Common myeloid progenitor, CD34-positive (primary cell): ENCODE data around the gene SIAH2.

Experiments
- CTCF ChIA-PET: fragments of 350-600 bp; sonication (Branson Sonifier 250); formaldehyde crosslinking; loops from one replicate; lab custom pipeline; 2021; ENCODE audit warnings: antibody characterized with exemption; lab: Charles Lee
- POLR2A ChIA-PET: fragments of 350-600 bp; sonication (Branson Sonifier 250); formaldehyde crosslinking; loops from one replicate; lab custom pipeline; 2021; ENCODE audit warnings: antibody characterized with exemption; lab: Charles Lee
- DNase-seq, 3 donors: peaks; one replicate each; pipeline versions ENCODE4 v3.0.0 to v3.0.0-alpha.2; 2013
- H3K27ac ChIP-seq, 2 experiments: 1 replicate in 1 of 2; 2 replicates in 1 of 2; pipeline ENCODE4 v1.7.0; 2013; ENCODE audit warnings: inconsistent platforms in 2 of 2, low read length in 2 of 2, mild to moderate bottlenecking in 2 of 2, low read depth in 1 of 2, moderate library complexity in 1 of 2; ENCODE audit not compliant: severe bottlenecking in 2 of 2, insufficient read depth in 1 of 2, poor library complexity in 1 of 2
- H3K27me3 ChIP-seq, 5 experiments: replicated peaks in 2 of 5; 1 replicate in 3 of 5; 2 replicates in 2 of 5; pipeline versions ENCODE4 v1.6.1 to v1.7.0; 2013; ENCODE audit warnings: low read length in 4 of 5, mild to moderate bottlenecking in 2 of 5, moderate library complexity in 2 of 5, inconsistent platforms in 1 of 5; ENCODE audit not compliant: insufficient read depth in 5 of 5, control insufficient read depth in 4 of 5
- H3K36me3 ChIP-seq, 4 experiments: 1 replicate in 2 of 4; 2 replicates in 2 of 4; pipeline versions ENCODE4 v1.6.1 to v1.7.0; 2013; ENCODE audit warnings: low read length in 3 of 4, control low read depth in 1 of 4, mild to moderate bottlenecking in 1 of 4; ENCODE audit not compliant: control insufficient read depth in 4 of 4, insufficient read depth in 4 of 4
- H3K4me1 ChIP-seq, 4 experiments: 1 replicate in 3 of 4; 2 replicates in 1 of 4; pipeline versions ENCODE4 v1.6.1 to v1.7.1; 2013; ENCODE audit warnings: low read length in 3 of 4, mild to moderate bottlenecking in 3 of 4, control low read depth in 1 of 4, inconsistent platforms in 1 of 4, moderate library complexity in 1 of 4; ENCODE audit not compliant: control insufficient read depth in 4 of 4, insufficient read depth in 4 of 4; ENCODE audit errors: control extremely low read depth in 1 of 4
- H3K4me3 ChIP-seq, 7 experiments: 1 replicate in 4 of 7; 2 replicates in 3 of 7; pipeline versions ENCODE4 v1.5.1 to v1.7.0; 2013; ENCODE audit warnings: mild to moderate bottlenecking in 7 of 7, low read length in 6 of 7, moderate library complexity in 6 of 7, inconsistent platforms in 2 of 7, low read depth in 2 of 7, control low read depth in 1 of 7; ENCODE audit not compliant: insufficient read depth in 4 of 7, control insufficient read depth in 1 of 7; ENCODE audit errors: extremely low read depth in 1 of 7
- H3K9me3 ChIP-seq, 5 experiments: 1 replicate in 4 of 5; 2 replicates in 1 of 5; pipeline versions ENCODE4 v1.6.1 to v1.7.1; 2013; ENCODE audit warnings: low read length in 4 of 5, mild to moderate bottlenecking in 2 of 5, inconsistent platforms in 1 of 5, low read depth in 1 of 5, moderate library complexity in 1 of 5; ENCODE audit not compliant: control insufficient read depth in 4 of 5, insufficient read depth in 2 of 5; ENCODE audit errors: control extremely low read depth in 1 of 5
- WGBS: methylation state at CpG from one replicate; pipeline ENCODE4 v1.1.5; 2013; ENCODE audit not compliant: insufficient coverage; 5-methylcytosine and 5-hydroxymethylcytosine counted together

The SIAH2 gene

DNA sequence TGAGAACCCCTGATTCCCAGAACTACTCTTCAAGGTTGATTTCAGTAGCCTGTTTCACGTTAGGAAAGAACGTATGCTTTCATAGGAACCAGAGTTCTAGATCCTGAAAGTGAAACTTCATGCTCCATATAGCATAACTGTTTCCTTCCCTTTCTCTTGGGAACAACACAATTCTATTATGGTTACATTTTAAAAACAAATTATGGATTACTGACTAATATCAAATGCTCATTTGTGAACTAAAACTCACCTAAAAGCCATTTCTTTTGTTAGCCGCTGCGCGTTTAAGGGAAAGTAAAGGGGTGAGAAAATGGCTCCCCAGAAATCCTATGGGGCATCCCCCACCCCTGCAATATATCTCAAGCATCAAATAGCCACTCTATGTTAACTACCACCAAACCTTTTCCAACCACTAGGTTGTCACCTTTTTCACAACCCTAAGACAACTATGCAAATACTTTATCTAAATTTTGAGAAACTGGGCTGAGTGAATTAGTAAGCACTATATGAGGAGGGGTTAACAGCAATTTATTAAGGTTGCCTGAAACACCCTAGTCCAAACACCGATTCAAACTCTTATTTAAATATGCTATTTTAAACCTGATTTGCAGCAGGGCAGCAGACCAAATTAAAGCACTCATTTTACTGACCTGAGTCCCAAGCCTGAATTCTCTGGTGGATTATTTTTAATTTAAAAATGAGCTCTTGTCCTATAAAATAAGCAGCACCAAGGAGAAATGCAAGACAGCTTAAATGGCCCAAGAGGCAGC, 2.4 kb downstream of the SIAH2 start:
- Histone ChIP-seq H3K4me1 (peaks cover 23 to 43% (median 32%) of the 10 kb centered on the region in 4 experiments), H3K9me3 (no peaks in the 10 kb centered on the region), H3K27me3 (no peaks in the 10 kb centered on the region), H3K4me3 (peak overlapping the region in 6 of 7 experiments; percentile 82 to 97 (median 93)), H3K36me3 (peaks cover 0 to 19% (median 7%) of the 10 kb centered on the region in 4 experiments), H3K27ac (peak overlapping the region; percentile 61 to 91)
- ChIA-PET POLR2A (interaction anchor here (0.6 to 1.3 kb wide), 2 partner anchors 31 to 155 kb away, joined by 4 read pairs; no protein-coding TSS in a partner anchor), CTCF (interaction anchor here (0.9 to 1.7 kb wide), 7 partner anchors 11 to 52 kb away, joined by 3 to 5 read pairs (median 4); no protein-coding TSS in a partner anchor)
- 50% methylated on average over 5 of the region's 6 CpGs for WGBS
- peak in 2 of 3 donors; percentile 55 to 59 for DNase-seq

DNA sequence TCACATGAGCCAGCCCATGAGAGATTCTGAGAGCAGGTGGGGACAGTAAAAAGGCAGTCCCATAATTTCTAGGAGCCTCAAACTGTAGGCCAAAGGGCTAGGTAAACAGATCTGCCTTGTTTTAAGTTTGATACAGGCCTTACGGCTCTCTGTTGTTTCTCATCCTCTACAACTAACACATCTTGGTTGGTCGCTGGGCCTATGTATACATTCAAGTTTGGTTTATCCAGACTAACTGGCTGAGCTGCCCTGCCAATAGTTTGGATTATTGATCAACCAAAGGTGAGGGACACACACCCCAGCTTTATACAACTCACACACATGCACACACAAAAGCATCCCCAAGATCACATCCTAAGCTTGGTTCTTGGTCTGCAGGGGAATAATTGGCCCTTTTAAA, 3.0 kb downstream of the SIAH2 start:
- Histone ChIP-seq H3K27ac (peak overlapping the region; percentile 61 to 91), H3K27me3 (no peaks in the 10 kb centered on the region), H3K9me3 (no peaks in the 10 kb centered on the region), H3K4me1 (peaks cover 23 to 41% (median 32%) of the 10 kb centered on the region in 4 experiments), H3K36me3 (peaks cover 0 to 19% (median 8%) of the 10 kb centered on the region in 4 experiments), H3K4me3 (peak overlapping the region in 6 of 7 experiments; percentile 82 to 97 (median 93))
- ChIA-PET CTCF (interaction anchor here (1.1 to 1.3 kb wide), 3 partner anchors 10 to 38 kb away, joined by 3 to 4 read pairs (median 3); no protein-coding TSS in a partner anchor), POLR2A (interaction anchor here (1.3 kb wide), 1 partner anchor 31 kb away, joined by 4 read pairs; no protein-coding TSS in a partner anchor)
- 80% methylated on average over 1 of the region's 2 CpGs for WGBS
- DNase-seq = no peak

DNA sequence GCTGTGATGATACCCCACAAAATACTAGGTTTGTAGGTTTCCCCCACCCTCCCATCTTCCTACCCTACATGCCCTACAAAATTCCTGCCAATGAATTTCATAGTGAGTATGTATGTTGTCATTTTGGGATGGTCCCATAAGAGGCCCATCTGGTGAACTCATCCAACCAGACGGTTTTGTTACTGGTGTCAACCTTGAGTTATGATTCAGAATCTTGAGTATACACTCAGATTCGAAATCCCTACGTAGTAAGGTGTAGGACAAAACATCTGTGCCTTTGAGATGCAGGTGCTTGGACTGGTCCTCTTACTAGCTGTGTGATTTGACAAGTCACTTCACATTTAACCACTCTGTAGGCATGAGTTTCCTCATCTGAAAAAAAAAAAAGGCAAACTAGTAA, 3.6 kb downstream of the SIAH2 start:
- peaks cover 0 to 19% (median 10%) of the 10 kb centered on the region in 4 experiments for H3K36me3 ChIP-seq
- CTCF ChIA-PET = interaction anchor here (1.1 to 1.3 kb wide), 3 partner anchors 10 to 37 kb away, joined by 3 to 4 read pairs (median 3); no protein-coding TSS in a partner anchor
- H3K27me3 ChIP-seq = no peaks in the 10 kb centered on the region
- no peak for DNase-seq
- POLR2A ChIA-PET = no interaction called here
- WGBS = 100% methylated on average over 1 of the region's 3 CpGs
- peak overlapping the region in 1 of 2 experiments; percentile 91 for H3K27ac ChIP-seq
- H3K4me1 ChIP-seq = peaks cover 18 to 35% (median 27%) of the 10 kb centered on the region in 4 experiments
- peak overlapping the region in 2 of 7 experiments; percentile 94 to 97 for H3K4me3 ChIP-seq
- H3K9me3 ChIP-seq = no peaks in the 10 kb centered on the region

DNA sequence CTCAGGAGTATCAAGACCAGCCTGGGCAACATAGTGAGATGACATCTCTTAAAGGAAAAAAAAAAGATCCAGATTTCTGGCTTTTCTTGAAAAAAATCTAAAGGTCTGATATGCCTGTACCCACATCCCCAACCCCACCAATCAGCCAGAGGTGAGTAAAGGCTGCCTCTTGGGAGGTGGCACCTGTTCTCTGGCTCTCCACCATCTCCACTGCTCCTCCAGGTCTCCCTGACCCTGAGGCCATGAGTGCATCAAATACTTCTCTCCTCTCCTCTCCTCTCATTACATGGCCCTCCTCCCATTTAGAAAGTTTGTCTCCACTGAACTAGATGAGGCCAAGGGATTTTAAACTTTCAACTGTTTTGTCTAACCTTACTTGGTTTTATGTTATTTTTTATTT, 5.2 kb downstream of the SIAH2 start:
- Histone ChIP-seq H3K9me3 (no peaks in the 10 kb centered on the region), H3K27ac (no peak overlapping the region), H3K4me3 (no peak overlapping the region), H3K27me3 (no peaks in the 10 kb centered on the region), H3K4me1 (peaks cover 16 to 27% (median 22%) of the 10 kb centered on the region in 4 experiments), H3K36me3 (peaks cover 2 to 22% (median 12%) of the 10 kb centered on the region in 4 experiments)
- POLR2A ChIA-PET = no interaction called here
- DNase-seq = no peak
- CTCF ChIA-PET = no interaction called here

DNA sequence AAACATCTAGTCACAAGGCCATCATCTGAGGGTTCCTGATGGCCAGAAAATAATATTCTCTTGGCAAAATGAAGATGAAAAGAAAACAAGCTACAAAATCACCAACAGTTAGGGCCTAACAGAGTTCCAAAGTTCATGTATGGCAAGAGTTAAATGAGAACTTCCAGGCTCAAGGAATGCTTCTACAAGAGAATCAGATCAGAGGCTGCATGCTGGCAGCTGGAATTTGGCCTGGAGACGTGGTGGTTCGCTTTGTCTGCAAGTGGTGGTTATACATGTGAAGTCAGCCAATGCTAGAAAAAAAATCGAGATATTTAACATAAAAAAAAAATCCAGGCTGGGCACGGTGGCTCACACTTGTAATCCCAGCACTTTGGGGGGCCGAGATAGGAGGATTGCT, 5.6 kb downstream of the SIAH2 start:
- ChIA-PET CTCF (interaction anchor here (1.5 kb wide), 1 partner anchor 347 kb away, joined by 3 read pairs; no protein-coding TSS in a partner anchor), POLR2A (no interaction called here)
- Histone ChIP-seq H3K4me3 (no peak overlapping the region), H3K27ac (no peak overlapping the region), H3K4me1 (peaks cover 16 to 27% (median 22%) of the 10 kb centered on the region in 4 experiments), H3K27me3 (no peaks in the 10 kb centered on the region), H3K9me3 (no peaks in the 10 kb centered on the region), H3K36me3 (peaks cover 2 to 22% (median 13%) of the 10 kb centered on the region in 4 experiments)
- DNase-seq = no peak
- 98% methylated on average over 5 of the region's 5 CpGs for WGBS

DNA sequence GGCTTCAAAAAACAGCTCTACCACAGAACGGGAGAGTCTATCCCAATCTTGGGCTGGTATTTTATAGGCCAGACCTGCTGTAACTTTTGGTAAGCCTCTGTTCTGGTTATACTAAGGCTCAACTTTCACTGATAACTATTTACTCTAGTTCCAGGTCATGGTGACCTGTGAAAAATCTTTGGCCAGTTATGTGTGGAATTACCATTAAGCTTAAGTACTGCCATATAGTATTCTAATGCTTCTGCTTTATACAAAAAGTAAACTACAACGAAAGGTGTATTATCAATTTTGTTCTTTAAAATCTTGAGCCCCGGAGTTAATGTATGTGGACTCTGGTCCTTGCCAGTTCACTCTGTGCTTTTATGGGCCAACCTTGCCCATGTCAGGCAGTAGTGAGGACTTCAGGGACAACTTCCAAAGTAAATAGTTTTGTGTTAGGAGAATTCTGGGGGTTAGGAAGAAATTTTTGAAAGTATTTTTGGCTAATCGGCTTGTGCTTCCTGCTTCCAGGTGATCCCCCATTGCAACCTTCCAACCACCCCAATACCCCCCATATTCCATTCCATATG, 6.4 kb downstream of the SIAH2 start:
- Histone ChIP-seq H3K4me3 (no peak overlapping the region), H3K4me1 (peaks cover 15 to 27% (median 21%) of the 10 kb centered on the region in 4 experiments), H3K27me3 (no peaks in the 10 kb centered on the region), H3K9me3 (no peaks in the 10 kb centered on the region), H3K36me3 (peaks cover 2 to 28% (median 13%) of the 10 kb centered on the region in 4 experiments), H3K27ac (no peak overlapping the region)
- POLR2A ChIA-PET = no interaction called here
- CTCF ChIA-PET = interaction anchor here (1.3 to 1.9 kb wide), 3 partner anchors 9 to 348 kb away, joined by 3 to 4 read pairs (median 3); no protein-coding TSS in a partner anchor
- DNase-seq = no peak
- WGBS = 100% methylated on average over 2 of the region's 4 CpGs
